Measurements from ENCODE around the gene ALK. TPM values are rescaled to one million over a fixed set of nuclear protein-coding genes. Genes with fewer than 3 reads are reported as not detected.

ALK gene
- total RNA-seq, 1 donor from 2014 or later = not detected

- no peaks in the 10 kb centered on the region for H3K9me3 Mint-ChIP-seq (ENCODE audit: low read depth)
- H3K4me3 Mint-ChIP-seq (ENCODE audit: low read depth) = no peak overlapping the region
- no peak for DNase-seq (ENCODE audit: low spot score, unreplicated experiment)
- TF ChIP-seq CTCF (IDR thresholded peaks at IDR 0.05; ENCODE audit: unreplicated experiment) = no peak
- H3K4me1 Mint-ChIP-seq (ENCODE audit: low read depth) = peaks cover 14% of the 10 kb centered on the region
- peaks cover 6% of the 10 kb centered on the region for H3K27me3 Mint-ChIP-seq
- no peaks in the 10 kb centered on the region for H3K36me3 Mint-ChIP-seq (ENCODE audit: insufficient read depth)
- H3K27ac Mint-ChIP-seq = no peak overlapping the region
Measured at GRCh38 chr2:29804671-29805070, 116.7 kb downstream of the ALK start.

GRCh38 chr2:29803537-29803936 lies 117.8 kb downstream of the ALK start:
- no peak overlapping the region for H3K27ac Mint-ChIP-seq
- peaks cover 6% of the 10 kb centered on the region for H3K27me3 Mint-ChIP-seq
- no peak for TF ChIP-seq CTCF (IDR thresholded peaks at IDR 0.05; ENCODE audit: unreplicated experiment)
- no peaks in the 10 kb centered on the region for H3K36me3 Mint-ChIP-seq (ENCODE audit: insufficient read depth)
- H3K9me3 Mint-ChIP-seq (ENCODE audit: low read depth) = no peaks in the 10 kb centered on the region
- no peak overlapping the region for H3K4me3 Mint-ChIP-seq (ENCODE audit: low read depth)
- peaks cover 14% of the 10 kb centered on the region for H3K4me1 Mint-ChIP-seq (ENCODE audit: low read depth)
- DNase-seq (ENCODE audit: low spot score, unreplicated experiment) = no peak

GRCh38 chr2:29802986-29803385 lies 118.4 kb downstream of the ALK start:
- Mint-ChIP-seq H3K4me3 (ENCODE audit: low read depth) (no peak overlapping the region), H3K27ac (no peak overlapping the region), H3K36me3 (ENCODE audit: insufficient read depth) (no peaks in the 10 kb centered on the region), H3K27me3 (peaks cover 6% of the 10 kb centered on the region), H3K9me3 (ENCODE audit: low read depth) (no peaks in the 10 kb centered on the region), H3K4me1 (ENCODE audit: low read depth) (peaks cover 14% of the 10 kb centered on the region)
- no peak for DNase-seq (ENCODE audit: low spot score, unreplicated experiment)
- TF ChIP-seq CTCF (IDR thresholded peaks at IDR 0.05; ENCODE audit: unreplicated experiment) = no peak

GRCh38 chr2:29799628-29800027 lies 121.8 kb downstream of the ALK start:
- no peak for DNase-seq (ENCODE audit: low spot score, unreplicated experiment)
- H3K36me3 Mint-ChIP-seq (ENCODE audit: insufficient read depth) = no peaks in the 10 kb centered on the region
- no peaks in the 10 kb centered on the region for H3K9me3 Mint-ChIP-seq (ENCODE audit: low read depth)
- no peak for TF ChIP-seq CTCF (IDR thresholded peaks at IDR 0.05; ENCODE audit: unreplicated experiment)
- no peak overlapping the region for H3K4me3 Mint-ChIP-seq (ENCODE audit: low read depth)
- H3K27ac Mint-ChIP-seq = no peak overlapping the region
- H3K27me3 Mint-ChIP-seq = peaks cover 4% of the 10 kb centered on the region
- H3K4me1 Mint-ChIP-seq (ENCODE audit: low read depth) = peaks cover 2% of the 10 kb centered on the region

GRCh38 chr2:29797916-29798315 lies 123.5 kb downstream of the ALK start:
- DNase-seq (ENCODE audit: low spot score, unreplicated experiment) = no peak
- Mint-ChIP-seq H3K9me3 (ENCODE audit: low read depth) (peaks cover 5% of the 10 kb centered on the region), H3K36me3 (ENCODE audit: insufficient read depth) (no peaks in the 10 kb centered on the region), H3K27ac (no peak overlapping the region), H3K4me3 (ENCODE audit: low read depth) (no peak overlapping the region), H3K27me3 (peaks cover 4% of the 10 kb centered on the region), H3K4me1 (ENCODE audit: low read depth) (no peaks in the 10 kb centered on the region)
- TF ChIP-seq CTCF (IDR thresholded peaks at IDR 0.05; ENCODE audit: unreplicated experiment) = no peak
